K562 (cell line): ENCODE results near the gene KAT6B. TPM values are rescaled to one million over a fixed set of nuclear protein-coding genes. Genes with fewer than 3 reads are reported as not detected.

Experiments
- DACH1 ChIP-seq: fragments of 450-650 bp; IDR thresholded peaks from 2 replicates; pipeline ENCODE4 v1.6.1; 2018; ENCODE audit not compliant: partially characterized antibody
- polyA plus RNA-seq, 8 experiments: library from polyadenylated mRNA; depleted of rRNA in 4 of 8; stranded (reverse) in 5 of 8; unstranded in 3 of 8; fragments of >200 nt; fragmentation: Nextera tagmentation in 2 of 8; fragmentation: Illumina TruSeq in 1 of 8; extraction: Ambion mirVana in 2 of 8; extraction: Trizol in 1 of 8; gene quantifications; 2 replicates each; pipeline versions ENCODE4 v1.2.1 to v1.2.3, GENCODE V29; 2011 to 2014; ENCODE audit warnings: inconsistent platforms in 1 of 8, missing spikeins in 1 of 8
- total RNA-seq, 7 experiments: library from RNA; depleted of rRNA in 6 of 7; stranded (reverse); fragments of >200 nt in 6 of 7; fragmentation: Illumina TruSeq in 2 of 7; extraction: Trizol in 2 of 7; gene quantifications; 2 replicates each; pipeline versions ENCODE4 v1.2.1 to v1.2.3, GENCODE V29; 2011 to 2021; ENCODE audit warnings: low replicate concordance in 1 of 7
- TF ChIP-seq, protein P1 (sequence below), 2 experiments: fragments of 450-650 bp; formaldehyde crosslinking in 1 of 2; IDR thresholded peaks; 2 replicates each; pipeline versions ENCODE4 v1.4.0 to v1.6.1; 2014 to 2020; ENCODE audit warnings: mild to moderate bottlenecking in 2 of 2, borderline replicate concordance in 1 of 2, low read depth in 1 of 2
- TF ChIP-seq, protein P2 (sequence below): sonication (generic); formaldehyde crosslinking; IDR thresholded peaks from 2 replicates; pipeline ENCODE4 v1.4.0; 2020; ENCODE audit warnings: mild to moderate bottlenecking, missing genetic modification reagents

Gene KAT6B
- total and polyA plus RNA-seq, 9 of the 15 experiments (the other 6 are each of a cell fraction or from before 2014, with no cell fraction given), result 1.4 to 9.2 (median 6.8) TPM

DNA sequence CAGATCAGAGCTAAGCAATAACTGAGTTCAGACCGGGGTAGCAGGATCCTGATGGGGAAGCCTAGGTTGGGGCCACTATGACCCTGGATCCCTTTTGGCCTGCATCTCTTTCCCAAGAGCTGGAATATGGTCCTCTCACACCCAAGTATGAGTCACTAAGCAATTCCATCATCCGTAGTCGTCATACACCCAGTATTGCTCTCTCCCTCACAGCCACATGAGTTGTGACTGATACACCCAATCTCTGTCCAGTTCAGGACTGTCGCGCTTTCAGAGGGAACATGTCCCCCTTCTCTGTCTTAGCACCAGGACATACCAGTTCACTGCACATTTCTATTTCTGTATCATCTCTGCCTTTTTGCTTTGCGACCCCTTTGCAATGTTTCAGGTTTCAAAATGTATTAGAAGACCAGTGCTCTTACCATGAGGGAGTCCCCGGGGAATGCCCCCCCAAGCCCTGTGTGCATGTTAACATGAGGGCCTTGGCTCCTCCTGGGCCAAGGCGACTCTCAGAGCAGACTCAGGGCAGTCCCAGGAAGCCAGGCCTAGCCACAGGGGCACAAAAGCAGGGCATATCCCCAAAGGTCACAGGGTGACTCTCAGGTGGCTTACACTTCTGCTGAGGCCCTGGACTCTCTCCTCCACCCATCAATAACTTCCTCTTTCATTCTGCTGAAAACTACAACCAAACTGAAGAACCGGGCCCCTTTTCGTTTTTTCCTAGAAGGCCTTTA, 209.7 kb downstream of the KAT6B start (continued):
- TF ChIP-seq, protein P1, sequence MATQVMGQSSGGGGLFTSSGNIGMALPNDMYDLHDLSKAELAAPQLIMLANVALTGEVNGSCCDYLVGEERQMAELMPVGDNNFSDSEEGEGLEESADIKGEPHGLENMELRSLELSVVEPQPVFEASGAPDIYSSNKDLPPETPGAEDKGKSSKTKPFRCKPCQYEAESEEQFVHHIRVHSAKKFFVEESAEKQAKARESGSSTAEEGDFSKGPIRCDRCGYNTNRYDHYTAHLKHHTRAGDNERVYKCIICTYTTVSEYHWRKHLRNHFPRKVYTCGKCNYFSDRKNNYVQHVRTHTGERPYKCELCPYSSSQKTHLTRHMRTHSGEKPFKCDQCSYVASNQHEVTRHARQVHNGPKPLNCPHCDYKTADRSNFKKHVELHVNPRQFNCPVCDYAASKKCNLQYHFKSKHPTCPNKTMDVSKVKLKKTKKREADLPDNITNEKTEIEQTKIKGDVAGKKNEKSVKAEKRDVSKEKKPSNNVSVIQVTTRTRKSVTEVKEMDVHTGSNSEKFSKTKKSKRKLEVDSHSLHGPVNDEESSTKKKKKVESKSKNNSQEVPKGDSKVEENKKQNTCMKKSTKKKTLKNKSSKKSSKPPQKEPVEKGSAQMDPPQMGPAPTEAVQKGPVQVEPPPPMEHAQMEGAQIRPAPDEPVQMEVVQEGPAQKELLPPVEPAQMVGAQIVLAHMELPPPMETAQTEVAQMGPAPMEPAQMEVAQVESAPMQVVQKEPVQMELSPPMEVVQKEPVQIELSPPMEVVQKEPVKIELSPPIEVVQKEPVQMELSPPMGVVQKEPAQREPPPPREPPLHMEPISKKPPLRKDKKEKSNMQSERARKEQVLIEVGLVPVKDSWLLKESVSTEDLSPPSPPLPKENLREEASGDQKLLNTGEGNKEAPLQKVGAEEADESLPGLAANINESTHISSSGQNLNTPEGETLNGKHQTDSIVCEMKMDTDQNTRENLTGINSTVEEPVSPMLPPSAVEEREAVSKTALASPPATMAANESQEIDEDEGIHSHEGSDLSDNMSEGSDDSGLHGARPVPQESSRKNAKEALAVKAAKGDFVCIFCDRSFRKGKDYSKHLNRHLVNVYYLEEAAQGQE (IDR thresholded peaks at IDR 0.05; ENCODE audit: borderline replicate concordance), result peak; percentile 57
- TF ChIP-seq, protein P1 (CRISPR knock-in tag; IDR thresholded peaks at IDR 0.05; ENCODE audit: low read depth), result no peak
- no peak for TF ChIP-seq DACH1
- TF ChIP-seq, protein P2, sequence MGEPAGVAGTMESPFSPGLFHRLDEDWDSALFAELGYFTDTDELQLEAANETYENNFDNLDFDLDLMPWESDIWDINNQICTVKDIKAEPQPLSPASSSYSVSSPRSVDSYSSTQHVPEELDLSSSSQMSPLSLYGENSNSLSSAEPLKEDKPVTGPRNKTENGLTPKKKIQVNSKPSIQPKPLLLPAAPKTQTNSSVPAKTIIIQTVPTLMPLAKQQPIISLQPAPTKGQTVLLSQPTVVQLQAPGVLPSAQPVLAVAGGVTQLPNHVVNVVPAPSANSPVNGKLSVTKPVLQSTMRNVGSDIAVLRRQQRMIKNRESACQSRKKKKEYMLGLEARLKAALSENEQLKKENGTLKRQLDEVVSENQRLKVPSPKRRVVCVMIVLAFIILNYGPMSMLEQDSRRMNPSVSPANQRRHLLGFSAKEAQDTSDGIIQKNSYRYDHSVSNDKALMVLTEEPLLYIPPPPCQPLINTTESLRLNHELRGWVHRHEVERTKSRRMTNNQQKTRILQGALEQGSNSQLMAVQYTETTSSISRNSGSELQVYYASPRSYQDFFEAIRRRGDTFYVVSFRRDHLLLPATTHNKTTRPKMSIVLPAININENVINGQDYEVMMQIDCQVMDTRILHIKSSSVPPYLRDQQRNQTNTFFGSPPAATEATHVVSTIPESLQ (CRISPR knock-in tag), result no peak
- TF ChIP-seq, all 486 proteins: peak for 5
